Suppressor macrophage treated with lipopolysaccharide for 1 hour (primary cell): Measurements from ENCODE around the gene PLCD4.

ENCODE experiments used
- DNase-seq, 3 donors: peaks; one replicate each; pipeline ENCODE4 v3.0.0-alpha.2; 2020 to 2022

PLCD4 gene

GRCh38 chr2:218607436-218608115 is at the start of gene PLCD4:
Gene PLCD4 (plus strand): TSS chr2:218607899. CDS start chr2:218615740, 7,841 bp downstream.
- DNase-seq: no peak

- peak; percentile 12 to 75 (median 74) for DNase-seq
Observed at GRCh38 chr2:218557941-218558340, 49.8 kb upstream of the PLCD4 start.

- DNase-seq: no peak
Observed at GRCh38 chr2:218558986-218559385, 48.7 kb upstream of the PLCD4 start.

- peak in 1 of 3 donors; percentile 20 for DNase-seq
Observed at GRCh38 chr2:218564056-218564455, 43.6 kb upstream of the PLCD4 start.

GRCh38 chr2:218566296-218566695 is 41.4 kb upstream of the PLCD4 start:
- peak in 2 of 3 donors; percentile 28 to 42 for DNase-seq

GRCh38 chr2:218567797-218568189 is 39.9 kb upstream of the PLCD4 start:
- DNase-seq: peak in 1 of 3 donors; percentile 5

- peak; percentile 99 to 100 (median 100) for DNase-seq
Observed at GRCh38 chr2:218568190-218569037, 39.3 kb upstream of the PLCD4 start, which contains the start of the genes CNOT9 and USP37. Gene CNOT9 (plus strand): TSS chr2:218568839. CDS start chr2:218568955, 116 bp downstream. Gene USP37 (minus strand): TSS chr2:218568351. CDS start chr2:218558653, 9,698 bp downstream.

GRCh38 chr2:218569038-218569431 is 38.7 kb upstream of the PLCD4 start:
- DNase-seq: peak; percentile 88 to 91 (median 90)

GRCh38 chr2:218569661-218570500 is 37.8 kb upstream of the PLCD4 start:
- DNase-seq: peak; percentile 47 to 59 (median 50)

GRCh38 chr2:218570850-218571249 is 36.8 kb upstream of the PLCD4 start:
- DNase-seq: peak in 1 of 3 donors; percentile 8

GRCh38 chr2:218576854-218577253 is 30.8 kb upstream of the PLCD4 start:
- no peak for DNase-seq

- no peak for DNase-seq
Observed at GRCh38 chr2:218577482-218578220, 30.0 kb upstream of the PLCD4 start.

GRCh38 chr2:218578272-218578877 is 29.3 kb upstream of the PLCD4 start:
- no peak for DNase-seq

GRCh38 chr2:218582076-218582475 is 25.6 kb upstream of the PLCD4 start:
- DNase-seq: peak in 2 of 3 donors; percentile 37 to 45

GRCh38 chr2:218583983-218584850 is 23.5 kb upstream of the PLCD4 start:
- DNase-seq: peak in 1 of 3 donors; percentile 7

GRCh38 chr2:218585541-218585940 is 22.2 kb upstream of the PLCD4 start:
- DNase-seq: no peak

- DNase-seq: no peak
Observed at GRCh38 chr2:218605432-218605831, 2.3 kb upstream of the PLCD4 start.

- DNase-seq: no peak
Observed at GRCh38 chr2:218615868-218616315, 8.2 kb downstream of the PLCD4 start.

- peak in 1 of 3 donors; percentile 6 for DNase-seq
Observed at GRCh38 chr2:218618102-218618860, 10.6 kb downstream of the PLCD4 start.

GRCh38 chr2:218621007-218621406 is 13.3 kb downstream of the PLCD4 start:
- no peak for DNase-seq
